GM12878 (cell line): ENCODE data around the gene MAGI1. TPM values are rescaled to one million over a fixed set of nuclear protein-coding genes. Genes with fewer than 3 reads are reported as not detected.

Experiments
- ATAC-seq: fragments of 200-7000 bp; cut with Tn5 transposase; 3 replicates; pipeline ENCODE4 v1.9.1; 2020; ENCODE audit warnings: mild to moderate bottlenecking, moderate library complexity
- BruUV-seq: library from RNA; stranded (reverse); fragments of 400-500 nt; replicated peaks from 2 replicates; lab custom pipeline; 2021; lab: Mats Ljungman, UMichigan
- CTCF ChIA-PET: fragments of 300-600 bp; sonication (Branson Sonifier 250); formaldehyde crosslinking; extraction: SDS; loops from one replicate; lab custom pipeline; 2021; ENCODE audit warnings: inconsistent platforms; lab: Yijun Ruan, JAX
- POLR2A ChIA-PET: fragments of 350-600 bp; formaldehyde crosslinking; extraction: SDS; loops from one replicate; lab custom pipeline; 2021; ENCODE audit warnings: inconsistent platforms; lab: Charles Lee
- RAD21 ChIA-PET: fragments of 300-600 bp; sonication (Branson Sonifier 250); formaldehyde crosslinking; loops from one replicate; lab custom pipeline; 2023; ENCODE audit warnings: antibody characterized with exemption; ENCODE audit not compliant: unreplicated experiment; lab: Charles Lee
- SMC1A ChIA-PET: fragments of 300-600 bp; sonication (Branson Sonifier 250); formaldehyde crosslinking; loops from one replicate; lab custom pipeline; 2023; ENCODE audit not compliant: unreplicated experiment, uncharacterized antibody; lab: Charles Lee
- DNase-seq: peaks from one replicate; pipeline ENCODE4 v3.0.0-alpha.2; 2011; ENCODE audit warnings: low read depth, low spot score
- FAIRE-seq: peaks from 3 replicates; lab custom pipeline; 2011; peaks lifted over from hg19 to GRCh38; lab: Jason Lieb, UNC
- H2AFZ ChIP-seq: 2 replicates; pipeline ENCODE4 v1.6.0; 2011; ENCODE audit warnings: low read depth, low read length, control low read depth; ENCODE audit not compliant: control insufficient read depth
- H3K27ac ChIP-seq: 2 replicates; pipeline ENCODE4 v1.5.1; 2011; ENCODE audit warnings: control low read depth; ENCODE audit not compliant: control insufficient read depth, insufficient read depth
- H3K27me3 ChIP-seq, 2 experiments: replicated peaks in 1 of 2; 2 replicates each; pipeline versions ENCODE4 v1.6.0 to v1.6.1; 2011; ENCODE audit warnings: low read length in 1 of 2; ENCODE audit not compliant: control insufficient read depth in 2 of 2, insufficient read depth in 2 of 2
- H3K36me3 ChIP-seq, 2 experiments: 2 replicates each; pipeline ENCODE4 v1.5.1; 2011; ENCODE audit warnings: low read length in 1 of 2; ENCODE audit not compliant: control insufficient read depth in 2 of 2, insufficient read depth in 2 of 2
- H3K4me1 ChIP-seq: 2 replicates; pipeline ENCODE4 v1.6.1; 2011; ENCODE audit warnings: mild to moderate bottlenecking, low read length, moderate library complexity, mixed read lengths; ENCODE audit not compliant: control insufficient read depth, insufficient read depth
- H3K4me2 ChIP-seq: 2 replicates; pipeline ENCODE4 v1.6.0; 2011; ENCODE audit warnings: control low read depth; ENCODE audit not compliant: control insufficient read depth, insufficient read depth
- H3K4me3 ChIP-seq: fragments of 200-600 bp; sonication (generic); 2 replicates; pipeline ENCODE4 v1.5.1; 2016
- H3K79me2 ChIP-seq: 2 replicates; pipeline ENCODE4 v1.6.0; 2011; ENCODE audit warnings: low read length; ENCODE audit not compliant: control insufficient read depth, insufficient read depth
- H3K9ac ChIP-seq: 2 replicates; pipeline ENCODE4 v1.8.0; 2011; ENCODE audit warnings: low read length, control low read depth, mixed read lengths; ENCODE audit not compliant: control insufficient read depth, insufficient read depth
- H3K9me3 ChIP-seq: replicated peaks from 3 replicates; pipeline ENCODE4 v1.5.1; 2011; ENCODE audit warnings: mild to moderate bottlenecking, low read length; ENCODE audit not compliant: control insufficient read depth, insufficient read depth
- H4K20me1 ChIP-seq: 2 replicates; pipeline ENCODE4 v1.6.0; 2011; ENCODE audit not compliant: control insufficient read depth, insufficient read depth
- BACH1 ChIP-seq: fragments of 450-650 bp; IDR thresholded peaks from 2 replicates; pipeline ENCODE4 v1.6.1; 2017; ENCODE audit warnings: mild to moderate bottlenecking, borderline replicate concordance
- CBX3 ChIP-seq: fragments of 200-600 bp; sonication (generic); IDR thresholded peaks from 2 replicates; pipeline ENCODE4 v1.6.1; 2016; ENCODE audit warnings: low read depth, borderline replicate concordance
- EP300 ChIP-seq, 2 experiments: fragments of 150-350 bp in 1 of 2; IDR thresholded peaks; 2 replicates each; pipeline ENCODE4 v1.6.1; 2011 to 2012; ENCODE audit warnings: low read depth in 2 of 2, low read length in 2 of 2, borderline replicate concordance in 1 of 2, improper control_type of control experiment in 1 of 2, inconsistent platforms in 1 of 2; ENCODE audit not compliant: control insufficient read depth in 1 of 2
- HCFC1 ChIP-seq: fragments of 150-350 bp; IDR thresholded peaks from 2 replicates; pipeline ENCODE4 v1.6.1; 2014; ENCODE audit warnings: low read length
- IKZF1 ChIP-seq: fragments of 450-650 bp; conservative IDR thresholded peaks from 2 replicates; pipeline ENCODE4 v1.6.1; 2017; ENCODE audit warnings: antibody characterized with exemption, mild to moderate bottlenecking
- NFYB ChIP-seq: IDR thresholded peaks from 2 replicates; pipeline ENCODE4 v1.6.1; 2011; ENCODE audit warnings: low read depth, mild to moderate bottlenecking, low read length, improper control_type of control experiment, moderate library complexity; ENCODE audit not compliant: insufficient read depth
- NKRF ChIP-seq: fragments of 450-650 bp; conservative IDR thresholded peaks from 2 replicates; pipeline ENCODE4 v1.6.1; 2017; ENCODE audit warnings: mild to moderate bottlenecking, moderate library complexity
- POLR2AphosphoS5 ChIP-seq: IDR thresholded peaks from 2 replicates; pipeline ENCODE4 v1.6.1; 2011; ENCODE audit warnings: mild to moderate bottlenecking, low read length, inconsistent platforms
- RAD51 ChIP-seq: fragments of 450-650 bp; IDR thresholded peaks from 2 replicates; pipeline ENCODE4 v1.6.1; 2016; ENCODE audit warnings: moderate library complexity, mild to moderate bottlenecking, inconsistent platforms
- SIX5 ChIP-seq: IDR thresholded peaks from 2 replicates; pipeline ENCODE4 v1.6.1; 2011; ENCODE audit warnings: mild to moderate bottlenecking, low read depth, low read length, moderate library complexity; ENCODE audit not compliant: severe bottlenecking
- SREBF1 ChIP-seq: IDR thresholded peaks from 2 replicates; pipeline ENCODE4 v1.6.1; 2012; ENCODE audit warnings: mild to moderate bottlenecking, low read length
- SREBF2 ChIP-seq: IDR thresholded peaks from 2 replicates; pipeline ENCODE4 v1.6.1; 2012; ENCODE audit warnings: mild to moderate bottlenecking, low read length
- SUPT20H ChIP-seq: IDR thresholded peaks from 2 replicates; pipeline ENCODE4 v1.6.1; 2011; ENCODE audit warnings: low read depth, mild to moderate bottlenecking, low read length, moderate library complexity, borderline replicate concordance; ENCODE audit not compliant: control insufficient read depth
- TCF3 ChIP-seq: IDR thresholded peaks from 2 replicates; pipeline ENCODE4 v1.6.1; 2012; ENCODE audit warnings: low read depth, mild to moderate bottlenecking, low read length, borderline replicate concordance; ENCODE audit not compliant: insufficient read depth
- USF2 ChIP-seq: IDR thresholded peaks from 2 replicates; pipeline ENCODE4 v1.6.1; 2011; ENCODE audit warnings: low read depth, low read length, improper control_type of control experiment, borderline replicate concordance
- WGBS: methylation state at CpG from one replicate; pipeline ENCODE4 v1.1.6; 2016; ENCODE audit warnings: low lambda C conversion rate; ENCODE audit not compliant: insufficient replicate concordance, insufficient coverage; ENCODE audit errors: missing lambda C conversion rate; 5-methylcytosine and 5-hydroxymethylcytosine counted together
- in situ Hi-C: fragments of 300-500 bp; cut with MboI; formaldehyde crosslinking; loops from 9 replicates; pipeline ENCODE4 v1.14.3; 2018; ENCODE audit warnings: mixed read lengths
- intact Hi-C: fragments of 100-400 bp; cut with micrococcal nuclease; formaldehyde crosslinking; loops from one replicate; pipeline ENCODE4 v1.14.2; 2022; ENCODE audit not compliant: unreplicated experiment
- polyA plus RNA-seq, 11 experiments: library from polyadenylated mRNA; depleted of rRNA in 4 of 11; unstranded in 6 of 11; stranded (reverse) in 5 of 11; fragments of >200 nt; fragmentation: Nextera tagmentation in 4 of 11; fragmentation: Illumina TruSeq in 1 of 11; extraction: Ambion mirVana in 4 of 11; extraction: Trizol in 1 of 11; gene quantifications; 1 replicate in 1 of 11; 2 replicates in 10 of 11; pipeline versions ENCODE4 v1.2.1 to v1.2.3, GENCODE V29; 2011 to 2016; ENCODE audit warnings: inconsistent platforms in 2 of 11, missing spikeins in 2 of 11, low read depth in 1 of 11
- total RNA-seq, 4 experiments: library from RNA; depleted of rRNA in 3 of 4; stranded (reverse); fragments of >200 nt in 3 of 4; fragmentation: Illumina TruSeq in 1 of 4; extraction: Trizol in 1 of 4; gene quantifications; 2 replicates each; pipeline versions ENCODE4 v1.2.1 to v1.2.3, GENCODE V29; 2013 to 2021

Gene MAGI1
- total and polyA plus RNA-seq, 10 of the 15 experiments (the other 5 are each of a cell fraction or from before 2014, with no cell fraction given), result 0.02 to 3.3 (median 0.29) TPM; not detected in 1

- H3K9ac ChIP-seq, result no peak overlapping the region
- ChIA-PET SMC1A (no interaction called here), CTCF (interaction anchor here (0.7 kb wide), 1 partner anchor 21 kb away, joined by 3 read pairs; no protein-coding TSS in a partner anchor), POLR2A (no interaction called here), RAD21 (no interaction called here)
- TF ChIP-seq NKRF (no peak), CBX3 (no peak), SUPT20H (no peak), SREBF1 (no peak), EP300 (IDR thresholded peaks at IDR 0.05; ENCODE audit: borderline replicate concordance in 1 of 2, control insufficient read depth in 1 of 2, low read depth in 2 of 2, low read length in 2 of 2) (no peak), BACH1 (no peak), POLR2AphosphoS5 (no peak), NFYB (no peak), TCF3 (no peak), SIX5 (no peak), HCFC1 (no peak), IKZF1 (no peak), SREBF2 (no peak), RAD51 (no peak), USF2 (no peak)
- DNase-seq, result no peak
- H3K79me2 ChIP-seq, result no peaks in the 10 kb centered on the region
- 5% methylated on average over 33 of the region's 33 CpGs for WGBS
- no peak for ATAC-seq
- in situ Hi-C loops (no loop called here), intact Hi-C loops (no loop called here)
- no peak overlapping the region; the same call in 1 of the 2 replicates for H3K4me2 ChIP-seq
- H3K9me3 ChIP-seq, result no peaks in the 10 kb centered on the region; the same call in 2 of the 3 replicates
- H3K4me1 ChIP-seq, result no peaks in the 10 kb centered on the region
- H2AFZ ChIP-seq, result no peak overlapping the region
- peaks cover 2 to 5% of the 10 kb centered on the region in 2 experiments; a peak in 3 of 4 replicates for H3K27me3 ChIP-seq
- no peak overlapping the region for H3K27ac ChIP-seq
- FAIRE-seq, result no peak
- no TSS peak for BruUV-seq
- no peaks in the 10 kb centered on the region for H4K20me1 ChIP-seq
- no peaks in the 10 kb centered on the region for H3K36me3 ChIP-seq
- 0 out of 2 replicates have a peak overlapping the region, but pooled peaks have one; percentile 72 for H3K4me3 ChIP-seq
These were observed 1.3 kb downstream of the MAGI1 start for GRCh38 chr3:66037330-66037985.
